NCI-H510A treated with DMSO at 0.1 percent for 48 hours (cell line): ENCODE results near the gene RNF125.
"Not testable (repeated sequence)": the region's sequence is repeated elsewhere in the genome, so short reads cannot be mapped to it uniquely, and the experiment has no call there.

Experiments used
- DNase-seq: peaks from one replicate; lab custom pipeline; 2025; lab: John Stamatoyannopoulos, UW

Gene RNF125

DNA sequence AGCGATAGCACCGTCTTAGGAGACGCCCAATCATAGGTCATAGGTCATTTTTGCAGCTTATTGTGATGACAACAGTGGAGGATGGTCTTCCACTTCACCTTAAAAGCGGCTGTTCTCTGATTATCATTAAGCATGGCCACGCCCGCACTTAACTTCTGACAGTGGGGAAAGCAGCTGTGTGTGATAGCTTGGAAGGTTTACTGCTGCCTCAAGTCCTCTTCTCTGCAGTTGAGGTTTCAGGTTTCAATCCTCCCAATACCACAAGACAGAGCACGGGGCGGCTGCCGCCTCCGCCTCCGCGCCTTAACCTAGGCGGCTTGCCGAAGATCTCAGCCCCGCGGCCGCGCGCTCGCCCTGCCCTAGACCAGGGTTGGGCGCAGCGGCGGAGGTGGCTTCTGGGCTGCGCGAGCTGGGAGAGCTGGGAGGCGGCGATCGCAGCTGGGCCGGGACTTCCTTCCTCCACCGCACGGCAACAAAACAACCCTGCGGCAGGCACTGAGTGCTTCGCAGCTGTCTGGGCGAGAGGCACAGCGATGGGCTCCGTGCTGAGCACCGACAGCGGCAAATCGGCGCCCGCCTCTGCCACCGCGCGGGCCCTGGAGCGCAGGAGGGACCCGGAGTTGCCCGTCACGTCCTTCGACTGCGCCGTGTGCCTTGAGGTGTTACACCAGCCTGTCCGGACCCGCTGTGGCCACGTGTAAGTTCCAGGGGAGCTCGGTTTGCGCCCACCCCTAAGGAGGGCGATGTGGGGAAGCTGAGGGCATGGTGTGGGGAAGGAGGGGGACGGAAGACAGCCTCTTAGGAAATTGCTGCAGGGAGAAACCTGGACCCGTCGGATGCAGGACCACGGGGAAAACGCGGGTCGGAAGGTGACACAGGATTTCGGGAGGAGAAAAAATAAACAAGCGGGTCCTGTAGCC is at the start of gene RNF125:
RNF125 (plus strand) TSS at position 495 of the 920 bp plus-strand sequence; CDS start at position 534, 39 bp downstream.
- DNase-seq: peak; percentile 99

DNA sequence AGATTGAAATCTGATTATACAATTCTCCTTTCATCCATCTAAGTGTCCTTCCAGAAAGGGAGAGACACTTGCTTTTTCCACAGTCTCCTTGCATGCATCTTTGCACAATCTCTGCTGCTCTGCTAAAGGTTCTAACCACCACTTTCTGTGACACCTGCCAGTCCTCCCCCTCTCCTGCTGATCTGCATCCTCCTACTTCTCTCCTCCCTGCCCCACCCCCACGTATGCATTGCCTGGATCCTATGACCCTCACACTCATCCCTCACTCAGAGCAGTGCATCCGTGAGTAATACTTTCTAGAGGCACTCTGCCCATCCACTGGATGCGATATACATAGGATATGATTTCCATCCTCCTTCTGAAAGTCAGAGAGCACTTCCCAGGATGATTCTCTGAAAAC is 48.0 kb upstream of the RNF125 start:
- no peak for DNase-seq

- no peak for DNase-seq
These were observed 44.6 kb upstream of the RNF125 start for GRCh38 chr18:31973929-31974546.

DNA sequence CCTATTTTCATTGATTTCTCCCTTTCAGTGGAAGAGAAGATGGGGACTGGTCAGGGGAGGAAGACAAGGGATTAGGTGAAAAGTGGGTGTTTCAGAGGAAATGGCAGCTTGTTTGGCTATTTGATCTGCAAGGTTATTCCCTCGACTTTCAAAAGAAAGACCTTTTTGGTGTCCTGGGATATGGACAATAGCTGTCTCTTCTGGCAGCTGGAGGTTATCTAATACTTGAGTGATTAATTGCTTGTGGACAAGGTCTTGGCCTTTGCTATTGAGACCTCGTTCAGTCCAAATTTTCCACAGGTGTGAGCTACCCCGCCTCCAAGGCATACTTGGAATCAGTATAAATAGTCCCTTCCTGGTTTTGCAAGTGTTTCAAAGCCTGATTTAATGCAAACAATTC is 42.4 kb upstream of the RNF125 start:
- no peak for DNase-seq

GRCh38 chr18:31977270-31977872 is 41.3 kb upstream of the RNF125 start:
- no peak for DNase-seq

DNA sequence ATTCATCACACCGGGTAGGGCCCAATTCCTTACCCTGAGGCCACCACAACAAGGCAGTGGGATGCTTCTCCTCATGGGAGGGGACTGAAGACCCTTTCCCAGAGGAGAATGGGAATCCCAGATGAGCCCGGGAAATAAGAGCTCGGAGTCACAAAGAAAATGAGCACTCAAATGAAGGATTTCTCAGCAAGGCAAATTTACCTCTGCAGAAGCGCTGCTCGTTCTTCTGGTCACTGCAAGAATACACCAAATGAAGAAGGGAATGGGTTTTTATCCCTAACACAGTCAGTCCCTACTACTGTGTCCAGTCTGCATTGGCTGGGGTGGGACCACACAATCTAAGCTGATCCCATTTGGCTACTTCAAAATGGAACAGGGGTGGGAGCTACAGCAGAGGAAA is 40.0 kb upstream of the RNF125 start:
- no peak for DNase-seq

DNA sequence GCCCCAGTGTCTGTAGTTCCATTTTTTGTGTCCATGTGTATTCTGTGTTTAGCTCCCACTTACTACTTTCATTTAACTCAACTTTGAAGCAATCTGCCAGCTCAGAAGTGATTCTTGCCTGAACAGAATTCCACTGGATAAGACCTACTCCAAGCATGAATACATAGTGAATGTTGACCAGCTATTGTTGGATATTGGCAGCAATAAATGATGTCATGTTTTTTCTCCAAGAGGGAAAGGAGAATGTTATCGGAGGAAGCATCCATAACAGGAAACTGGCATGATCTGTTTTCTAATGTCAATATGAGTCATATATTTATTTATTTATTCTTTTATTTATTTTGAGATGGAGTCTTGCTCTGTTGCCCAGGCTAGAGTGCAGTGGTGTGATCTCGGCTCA is 38.9 kb upstream of the RNF125 start:
- DNase-seq: no peak

- no peak for DNase-seq
These were observed 37.8 kb upstream of the RNF125 start for GRCh38 chr18:31980863-31981262.

- no peak for DNase-seq
These were observed 35.6 kb upstream of the RNF125 start for GRCh38 chr18:31983020-31983419.

- DNase-seq: no peak
These were observed 34.6 kb upstream of the RNF125 start for GRCh38 chr18:31983976-31984375.

GRCh38 chr18:31990823-31991222 is 27.8 kb upstream of the RNF125 start:
- no peak for DNase-seq

DNA sequence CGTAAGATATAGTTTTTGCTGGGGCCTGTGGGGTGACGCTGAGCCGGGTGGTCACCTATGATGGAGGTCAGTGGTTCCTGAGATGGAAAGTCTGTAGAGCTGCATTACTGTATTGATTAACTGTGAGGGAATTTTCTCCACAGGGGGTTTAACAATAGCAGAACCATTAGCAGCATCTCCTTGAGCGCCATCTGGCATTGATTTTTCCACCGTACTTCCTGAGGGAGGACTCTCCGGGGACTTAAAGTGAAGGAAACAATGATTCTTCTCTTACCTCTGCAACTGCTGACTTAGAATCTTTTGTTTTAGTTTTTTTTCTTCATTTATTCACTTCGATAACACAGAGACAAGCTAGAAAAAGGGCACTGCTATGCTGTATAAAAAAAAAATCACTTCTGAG is 22.6 kb upstream of the RNF125 start:
- DNase-seq: no peak

DNA sequence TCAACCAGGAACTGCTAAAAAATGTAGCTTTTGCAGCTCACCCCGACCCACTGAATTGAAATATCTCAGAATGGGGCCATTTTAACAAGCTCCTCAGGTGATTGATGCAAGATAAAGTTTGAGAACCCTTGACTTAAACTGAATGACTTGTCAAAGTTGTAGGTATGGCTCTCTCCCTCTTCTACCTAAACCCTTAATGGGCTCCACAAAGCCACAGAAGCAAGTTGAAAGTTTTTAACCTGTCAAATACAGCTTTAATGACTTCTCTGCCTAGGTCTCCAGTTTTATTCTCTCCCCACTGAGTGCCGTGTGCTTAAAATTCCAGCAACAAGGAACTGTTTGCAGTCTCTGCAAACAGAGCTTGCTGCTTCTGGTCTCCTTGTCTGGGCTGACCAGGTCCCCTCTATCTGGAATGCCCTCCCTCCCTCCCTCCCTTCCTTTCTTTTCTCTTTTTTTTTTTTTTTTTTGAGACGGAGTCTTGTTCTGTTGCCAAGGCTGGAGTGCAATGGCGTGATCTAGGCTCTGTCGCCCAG is 19.7 kb upstream of the RNF125 start:
- DNase-seq: no peak

GRCh38 chr18:32001141-32001540 is 17.5 kb upstream of the RNF125 start:
- not testable (repeated sequence) for DNase-seq

- DNase-seq: not testable (repeated sequence)
These were observed 14.8 kb upstream of the RNF125 start for GRCh38 chr18:32003822-32004221.

DNA sequence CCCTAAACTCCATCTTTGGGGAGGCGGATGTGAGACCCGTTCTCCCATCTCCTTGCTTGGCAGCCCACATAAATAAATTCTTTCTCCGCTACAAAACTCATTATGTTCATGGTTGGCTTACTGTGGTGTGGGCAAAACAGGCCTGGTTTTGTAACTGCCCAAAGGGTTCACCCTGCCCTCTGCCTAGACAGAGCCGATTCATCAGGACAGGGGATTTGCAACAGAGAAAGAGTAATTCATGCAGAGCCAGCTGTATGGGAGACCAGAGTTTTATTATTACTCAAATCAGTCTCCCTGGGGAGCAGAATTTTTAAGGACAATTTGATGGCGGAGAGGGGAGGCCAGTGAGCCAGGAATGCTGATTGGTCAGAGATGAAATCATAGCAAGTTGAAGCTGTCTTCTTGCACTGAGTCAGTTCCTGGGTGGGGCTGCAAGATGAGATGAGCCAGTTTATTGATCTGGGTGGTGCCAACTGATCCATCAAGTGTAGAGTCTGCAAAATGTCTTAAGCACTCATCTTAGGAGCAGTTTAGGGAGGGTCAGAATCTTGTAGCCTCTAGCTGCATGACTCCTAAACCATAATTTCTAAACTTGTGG is 8.4 kb upstream of the RNF125 start:
- no peak for DNase-seq

DNA sequence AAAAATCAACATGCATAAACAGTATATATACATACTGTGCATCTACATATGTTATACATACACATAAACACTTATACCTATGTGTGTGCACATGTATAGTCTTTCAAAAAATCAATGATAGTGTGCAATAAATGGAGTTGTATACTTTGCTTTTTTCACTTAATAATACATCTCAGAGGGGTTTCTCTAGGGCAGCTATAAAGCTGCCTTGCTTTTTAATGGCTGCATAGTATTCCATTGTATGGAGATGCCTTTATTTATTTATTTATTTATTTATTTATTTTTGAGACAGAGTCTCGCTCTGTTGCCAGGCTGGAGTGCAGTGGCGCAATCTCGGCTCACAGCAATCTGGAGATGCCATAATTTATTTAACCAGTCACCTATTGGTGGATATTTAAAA is 7.4 kb upstream of the RNF125 start:
- DNase-seq: no peak

- peak; percentile 75 for DNase-seq
These were observed 775 bp downstream of the RNF125 start for GRCh38 chr18:32019251-32019948.

GRCh38 chr18:32019949-32020625 is 1.5 kb downstream of the RNF125 start:
- not testable (repeated sequence) for DNase-seq

DNA sequence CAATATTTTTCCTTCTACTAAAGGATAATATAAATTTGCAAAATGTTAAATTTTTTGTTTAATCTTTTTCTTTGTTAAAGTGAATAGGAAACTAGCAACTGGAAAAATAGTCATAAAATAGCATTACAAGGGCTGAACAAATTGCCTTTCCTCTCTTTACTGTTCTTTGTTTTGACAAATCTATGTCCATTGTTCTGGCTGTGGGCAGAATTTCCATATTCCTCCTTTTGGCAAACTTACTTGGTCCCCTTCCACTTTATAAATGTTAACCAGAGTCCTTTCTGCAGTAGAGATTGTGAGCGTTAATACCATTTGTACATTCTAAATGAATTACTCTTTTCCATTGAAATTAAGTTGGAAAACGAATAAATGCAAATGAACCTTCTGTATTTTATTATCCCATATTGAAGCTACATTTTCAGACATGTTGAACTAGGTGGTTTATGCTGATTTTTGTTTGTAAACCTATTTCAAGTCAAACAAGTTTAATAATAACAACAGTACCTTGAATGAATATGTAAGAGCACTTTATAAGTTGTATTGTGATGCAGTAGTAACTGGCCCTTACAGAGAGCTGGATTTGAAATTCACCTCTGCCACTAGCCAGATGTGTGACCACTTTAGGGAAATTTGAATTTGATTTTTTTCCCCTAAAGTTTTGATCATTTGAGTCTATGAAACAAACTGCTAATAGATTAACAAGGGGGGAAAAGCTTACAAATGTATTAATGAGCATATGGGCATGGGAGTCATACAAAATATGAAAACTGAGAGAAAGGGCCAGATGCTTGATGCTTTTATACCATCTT is 3.3 kb downstream of the RNF125 start:
- no peak for DNase-seq
